Endodermal cell (in vitro differentiated cells): Measurements from ENCODE around the gene LRRC25. TPM values are rescaled to one million over a fixed set of nuclear protein-coding genes. Genes with fewer than 3 reads are reported as not detected.

Source experiments
- DNase-seq: peaks from one replicate; pipeline ENCODE4 v3.0.0-alpha.2; 2017
- H3K27ac ChIP-seq: 2 replicates; pipeline ENCODE4 v1.5.1; 2013; ENCODE audit warnings: mild to moderate bottlenecking, low read depth, low read length, moderate library complexity
- H3K27me3 ChIP-seq: 2 replicates; pipeline ENCODE4 v1.6.1; 2013; ENCODE audit warnings: mild to moderate bottlenecking, low read length, moderate library complexity; ENCODE audit not compliant: insufficient read depth, control insufficient read depth, poor library complexity, severe bottlenecking
- H3K36me3 ChIP-seq: 2 replicates; pipeline ENCODE4 v1.7.0; 2013; ENCODE audit warnings: mild to moderate bottlenecking, low read length, moderate library complexity; ENCODE audit not compliant: control insufficient read depth, insufficient read depth
- H3K4me1 ChIP-seq: one replicate; pipeline ENCODE4 v1.7.0; 2013; ENCODE audit warnings: low read length; ENCODE audit not compliant: control insufficient read depth, insufficient read depth
- H3K4me3 ChIP-seq: 2 replicates; pipeline ENCODE4 v1.5.1; 2013; ENCODE audit warnings: mild to moderate bottlenecking, low read length, moderate library complexity
- H3K9ac ChIP-seq: 2 replicates; pipeline ENCODE4 v1.6.1; 2013; ENCODE audit warnings: mild to moderate bottlenecking, low read length, moderate library complexity; ENCODE audit not compliant: poor library complexity, severe bottlenecking; ENCODE audit errors: extremely low read depth
- H3K9me3 ChIP-seq: 2 replicates; pipeline ENCODE4 v1.6.1; 2013; ENCODE audit warnings: mild to moderate bottlenecking, low read length, moderate library complexity; ENCODE audit not compliant: control insufficient read depth
- H3K27ac Mint-ChIP-seq: 2 replicates; pipeline ENCODE4 v1.8.0; 2020; ENCODE audit warnings: mixed read lengths
- H3K27me3 Mint-ChIP-seq: 2 replicates; pipeline ENCODE4 v1.8.0; 2021; ENCODE audit warnings: mild to moderate bottlenecking, mixed read lengths; ENCODE audit not compliant: insufficient read depth
- H3K36me3 Mint-ChIP-seq: 2 replicates; pipeline ENCODE4 v1.8.0; 2020; ENCODE audit warnings: low read depth, mixed read lengths
- H3K4me1 Mint-ChIP-seq: 2 replicates; pipeline ENCODE4 v1.8.0; 2020; ENCODE audit warnings: mixed read lengths
- H3K4me3 Mint-ChIP-seq: 2 replicates; pipeline ENCODE4 v1.8.0; 2020; ENCODE audit warnings: mild to moderate bottlenecking, moderate library complexity, mixed read lengths
- H3K9me3 Mint-ChIP-seq: 2 replicates; pipeline ENCODE4 v1.8.0; 2020; ENCODE audit warnings: mild to moderate bottlenecking, mixed read lengths
- CTCF ChIP-seq: fragments of 200-600 bp; sonication (generic); conservative IDR thresholded peaks from 2 replicates; pipeline ENCODE4 v1.5.0; 2021; ENCODE audit warnings: antibody characterized with exemption, mild to moderate bottlenecking
- WGBS, 2 experiments: methylation state at CpG; one replicate each; pipeline versions ENCODE4 v1.1.5 to v1.1.7; 2013; ENCODE audit warnings: missing lambda C conversion rate in 2 of 2, mixed read lengths in 1 of 2; ENCODE audit not compliant: insufficient coverage in 1 of 2, insufficient read length in 1 of 2; 5-methylcytosine and 5-hydroxymethylcytosine counted together
- total RNA-seq, 2 donors: library from RNA; stranded (reverse); fragmentation: NEBNext Ultra II Directional in 1 of 2; extraction: Animal tissue kit (Norgen Biotek cat#: 25700) in 1 of 2; gene quantifications; 2 replicates in 1 of 2; 3 replicates in 1 of 2; pipeline ENCODE4 v1.2.1, GENCODE V29; 2021

LRRC25 gene
- total RNA-seq, 2 donors from 2014 or later = not detected

GRCh38 chr19:18419195-18419698 is 21.8 kb upstream of the LRRC25 start, which contains the start of gene SSBP4:
TSS of gene SSBP4 (plus strand) at chr19:18419398. CDS start at chr19:18419649, 251 bp downstream.
- Mint-ChIP-seq H3K4me3 (peak within 1 kb of the TSS; percentile 61), H3K4me1 (peaks cover 10% of the 10 kb centered on the region), H3K27me3 (peaks cover 70% of the 10 kb centered on the region), H3K9me3 (no peaks in the 10 kb centered on the region), H3K27ac (no peak within 1 kb of the TSS), H3K36me3 (no peaks in the 10 kb centered on the region)
- peak; percentile 64 for TF ChIP-seq CTCF
- Histone ChIP-seq H3K9ac (peak within 1 kb of the TSS; percentile 53), H3K4me3 (peak within 1 kb of the TSS; percentile 77), H3K27ac (peak within 1 kb of the TSS; percentile 58), H3K36me3 (no peaks in the 10 kb centered on the region), H3K4me1 (no peaks in the 10 kb centered on the region), H3K27me3 (peaks cover 10% of the 10 kb centered on the region), H3K9me3 (no peaks in the 10 kb centered on the region)
- WGBS, 2 experiments = 0 to 1% methylated on average over 25 to 79 of the region's 80 CpGs
- peak; percentile 88 for DNase-seq

- no peak for TF ChIP-seq CTCF
- peaks cover 66% of the 10 kb centered on the region for H3K27me3 Mint-ChIP-seq
These were observed 21.2 kb upstream of the LRRC25 start for GRCh38 chr19:18418483-18419194.

GRCh38 chr19:18418029-18418482 is 20.6 kb upstream of the LRRC25 start:
- peaks cover 65% of the 10 kb centered on the region for H3K27me3 Mint-ChIP-seq
- no peaks in the 10 kb centered on the region for H3K9me3 ChIP-seq
- DNase-seq = peak; percentile 67
- peak overlapping the region; percentile 35 for H3K4me3 ChIP-seq
- H3K36me3 Mint-ChIP-seq = no peaks in the 10 kb centered on the region
- H3K9ac ChIP-seq = no peak overlapping the region
- no peaks in the 10 kb centered on the region for H3K9me3 Mint-ChIP-seq
- H3K4me1 ChIP-seq = no peaks in the 10 kb centered on the region
- WGBS, 2 experiments = 20 to 25% methylated on average over 23 to 30 of the region's 30 CpGs
- no peak for TF ChIP-seq CTCF
- peaks cover 6% of the 10 kb centered on the region for H3K4me1 Mint-ChIP-seq
- peak overlapping the region; percentile 49 for H3K27ac ChIP-seq
- no peaks in the 10 kb centered on the region for H3K36me3 ChIP-seq
- peaks cover 10% of the 10 kb centered on the region for H3K27me3 ChIP-seq
- peak overlapping the region; percentile 61 for H3K4me3 Mint-ChIP-seq
- no peak overlapping the region for H3K27ac Mint-ChIP-seq

More at GRCh38 chr19:18418483-18419194, 21.2 kb upstream of the LRRC25 start:
- Histone ChIP-seq H3K9me3 (no peaks in the 10 kb centered on the region), H3K4me1 (no peaks in the 10 kb centered on the region), H3K4me3 (peak overlapping the region; percentile 59), H3K27ac (peak overlapping the region; percentile 58), H3K9ac (no peak overlapping the region), H3K27me3 (peaks cover 10% of the 10 kb centered on the region), H3K36me3 (no peaks in the 10 kb centered on the region)
- Mint-ChIP-seq H3K9me3 (no peaks in the 10 kb centered on the region), H3K27ac (no peak overlapping the region), H3K36me3 (no peaks in the 10 kb centered on the region), H3K4me1 (peaks cover 6% of the 10 kb centered on the region), H3K4me3 (peak overlapping the region; percentile 61)
- DNase-seq = no peak
- 34 to 40% methylated on average over 14 to 39 of the region's 39 CpGs for WGBS, 2 experiments
